Superior temporal gyrus (tissue), 1 donor: ENCODE results near the gene GRM1.

Experiments used
- DNase-seq: peaks from one replicate; pipeline ENCODE4 v3.0.0-alpha.2; 2016; ENCODE audit errors: extremely low spot score

GRM1 gene

GRCh38 chr6:146364816-146365594 lies 336.1 kb downstream of the GRM1 start:
- DNase-seq = no peak

- no peak for DNase-seq
Measured at GRCh38 chr6:146367061-146367460, 338.2 kb downstream of the GRM1 start.

DNA sequence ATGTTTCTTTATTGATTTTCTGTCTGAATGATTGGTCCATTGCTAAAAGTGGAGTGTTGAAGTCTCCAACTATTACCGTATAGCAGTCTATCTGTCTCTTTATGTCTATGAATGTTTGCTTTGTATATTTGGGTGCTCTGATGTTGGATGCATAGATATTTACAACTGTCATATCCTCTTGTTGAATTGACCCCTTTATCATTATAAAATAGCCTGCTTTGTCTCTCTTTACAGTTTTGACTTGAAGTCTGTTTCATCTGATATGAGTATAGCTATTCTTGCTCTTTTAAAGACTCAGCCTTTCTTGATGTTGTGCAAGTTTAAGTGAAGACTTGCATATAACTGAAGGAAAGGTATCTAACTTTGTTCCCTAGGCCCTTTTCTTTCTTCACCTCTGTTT lies 341.0 kb downstream of the GRM1 start:
- DNase-seq = no peak

- no peak for DNase-seq
Measured at GRCh38 chr6:146381486-146381885, 352.6 kb downstream of the GRM1 start.

DNA sequence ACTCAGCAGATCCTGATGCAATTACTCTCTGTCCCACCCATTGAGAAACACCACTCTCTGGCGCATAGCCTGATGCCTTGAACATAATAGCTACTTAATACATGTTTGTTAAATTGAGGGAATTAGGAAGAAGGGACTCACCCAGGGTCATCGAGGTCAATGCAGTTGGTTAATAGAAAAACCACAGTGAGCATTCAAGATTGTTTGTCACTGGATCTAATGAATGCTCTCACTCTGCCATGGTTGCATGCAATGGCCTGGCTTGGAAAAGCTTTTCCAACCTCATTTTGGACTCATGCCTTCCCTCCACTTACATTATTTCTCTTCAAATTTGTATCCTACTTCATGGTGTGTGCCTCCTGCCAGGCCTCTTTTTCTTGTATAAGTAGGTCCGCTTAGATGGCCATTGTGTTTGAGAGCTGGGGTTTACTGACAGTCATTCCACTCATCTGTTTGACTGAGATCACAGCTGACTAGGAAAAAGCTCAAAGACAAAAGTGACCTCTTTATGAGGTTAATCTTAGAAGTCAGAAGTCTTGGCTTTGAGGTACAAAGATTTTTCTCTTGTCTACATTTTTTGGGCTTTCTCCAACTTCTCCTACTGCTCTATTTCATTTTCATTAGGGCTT lies 360.0 kb downstream of the GRM1 start:
- DNase-seq = no peak

DNA sequence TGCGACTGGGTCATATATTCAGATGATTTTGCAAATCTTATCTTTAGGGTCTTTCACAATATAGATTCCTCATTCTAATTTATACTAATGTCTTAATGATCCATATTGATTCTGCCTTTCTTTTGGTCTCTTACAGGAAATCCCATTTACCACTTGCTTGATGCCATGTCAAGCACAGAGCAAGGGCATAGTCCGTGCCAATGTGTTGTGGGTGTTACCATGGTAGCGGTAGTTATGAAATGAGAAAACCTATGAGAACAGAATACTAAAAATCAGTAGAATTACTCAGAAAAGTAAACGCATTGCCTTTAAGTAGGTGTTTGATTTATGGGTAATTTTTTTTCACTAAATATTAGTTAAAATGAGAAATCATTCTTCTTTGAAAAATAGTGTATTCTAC lies 360.9 kb downstream of the GRM1 start:
- no peak for DNase-seq

DNA sequence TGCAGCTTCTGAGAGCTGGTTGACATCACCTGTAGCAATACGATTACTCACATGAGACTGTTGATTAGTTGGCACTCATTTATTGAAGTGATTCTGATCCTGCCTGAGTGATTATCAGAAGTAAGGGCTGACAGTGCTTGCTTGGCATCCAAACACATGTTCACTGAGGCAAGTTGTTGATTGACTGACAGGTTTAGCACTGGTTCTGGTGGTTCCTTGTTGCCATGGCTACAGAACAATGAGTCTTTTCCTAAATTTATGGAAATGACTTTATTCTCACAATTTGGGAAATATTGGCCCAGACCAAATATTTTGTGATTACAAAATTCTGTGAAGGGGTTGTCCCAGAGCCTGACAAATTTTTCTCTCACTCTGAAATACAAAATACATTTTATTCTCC lies 368.8 kb downstream of the GRM1 start:
- DNase-seq = no peak

DNA sequence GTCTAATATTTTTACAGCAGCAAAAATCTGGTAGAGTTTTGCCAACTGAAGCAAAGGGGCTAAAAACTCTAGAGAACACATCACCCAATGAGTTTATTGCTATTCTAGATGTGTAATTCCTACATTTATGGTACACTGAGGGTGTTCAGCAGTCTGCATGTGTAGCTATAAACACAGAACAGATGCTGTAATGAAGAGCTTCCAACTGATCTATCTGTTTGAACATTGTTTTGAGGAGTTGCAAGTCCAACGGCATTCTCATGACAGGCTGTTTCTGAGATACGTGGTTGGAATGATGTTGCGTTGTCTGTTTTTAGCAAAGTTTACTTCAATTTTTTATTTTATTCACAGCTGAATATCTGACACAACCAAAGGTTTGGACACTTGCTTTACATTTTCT lies 373.6 kb downstream of the GRM1 start:
- DNase-seq = peak; percentile 31

DNA sequence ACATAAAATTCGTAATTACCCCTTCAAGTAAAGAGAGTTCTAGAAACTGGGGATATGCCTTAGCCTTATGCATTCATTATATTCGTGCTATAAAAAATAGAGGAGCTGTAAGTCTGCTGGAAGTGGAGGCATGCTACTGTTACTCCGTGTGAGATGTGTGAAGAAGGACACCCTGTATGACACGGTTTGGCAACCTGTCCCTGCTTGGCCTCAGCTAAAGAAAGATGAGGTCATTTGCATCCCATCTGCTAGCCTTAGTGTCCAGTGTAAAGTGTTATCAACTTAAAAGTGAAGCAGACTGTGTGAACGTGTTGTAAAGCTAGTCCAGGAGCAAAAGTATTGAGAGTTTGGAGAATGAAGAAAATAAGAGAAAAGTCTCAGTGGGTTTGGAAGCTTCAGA lies 379.7 kb downstream of the GRM1 start:
- no peak for DNase-seq

GRCh38 chr6:146410851-146411595 lies 382.2 kb downstream of the GRM1 start:
- no peak for DNase-seq

GRCh38 chr6:146419576-146419975 lies 390.7 kb downstream of the GRM1 start:
- DNase-seq = no peak

GRCh38 chr6:146420255-146420654 lies 391.4 kb downstream of the GRM1 start:
- no peak for DNase-seq

DNA sequence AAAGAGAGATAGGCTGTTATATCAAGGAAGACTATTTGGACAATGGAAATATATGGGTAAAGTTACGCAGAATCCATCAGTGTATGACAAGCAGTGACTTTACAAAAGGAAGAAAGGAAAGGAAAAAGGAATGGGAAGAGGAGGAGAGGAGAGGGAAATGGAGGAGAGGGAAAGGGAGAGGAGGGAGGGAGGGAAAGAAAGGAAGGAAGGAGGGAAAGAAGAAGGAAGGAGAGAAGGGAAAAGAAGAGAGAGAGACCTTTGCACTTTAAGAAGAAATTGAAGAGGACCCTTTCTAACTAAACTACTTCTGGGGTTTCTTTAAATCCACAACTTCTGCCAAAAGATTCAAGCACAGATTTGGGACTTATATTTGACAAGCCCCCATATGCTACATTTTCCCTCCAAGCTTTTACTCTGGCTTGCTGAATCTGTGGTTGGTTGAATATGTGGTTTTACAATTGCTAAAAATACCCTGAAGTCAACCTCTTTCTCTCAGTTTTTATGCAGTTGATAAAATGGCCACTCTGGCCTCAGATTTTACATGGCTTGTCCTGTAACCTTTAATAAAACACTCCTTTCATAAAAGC lies 394.0 kb downstream of the GRM1 start:
- no peak for DNase-seq

DNA sequence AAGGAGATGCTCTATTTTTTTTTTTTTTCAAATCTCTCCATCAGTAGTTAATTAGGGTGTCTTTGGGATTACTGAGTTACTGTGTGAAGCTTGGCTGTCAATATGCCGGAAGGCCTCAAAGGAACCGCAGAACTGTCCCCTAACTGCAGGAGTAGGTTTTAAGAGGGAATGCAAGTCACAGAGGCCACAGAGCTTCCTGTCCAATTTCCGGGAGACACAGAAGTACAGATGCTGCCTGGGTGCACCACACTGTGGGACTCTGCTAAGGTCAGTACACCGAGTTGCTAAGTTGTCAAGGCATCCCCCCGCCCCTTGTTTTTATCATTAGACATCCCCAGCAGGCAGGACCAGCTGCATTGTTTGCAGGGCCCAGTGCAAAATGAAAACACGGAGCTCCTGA lies 394.6 kb downstream of the GRM1 start:
- DNase-seq = no peak

- no peak for DNase-seq
Measured at GRCh38 chr6:146426516-146426915, 397.7 kb downstream of the GRM1 start.

GRCh38 chr6:146429831-146430230 lies 401.0 kb downstream of the GRM1 start:
- peak; percentile 59 for DNase-seq

DNA sequence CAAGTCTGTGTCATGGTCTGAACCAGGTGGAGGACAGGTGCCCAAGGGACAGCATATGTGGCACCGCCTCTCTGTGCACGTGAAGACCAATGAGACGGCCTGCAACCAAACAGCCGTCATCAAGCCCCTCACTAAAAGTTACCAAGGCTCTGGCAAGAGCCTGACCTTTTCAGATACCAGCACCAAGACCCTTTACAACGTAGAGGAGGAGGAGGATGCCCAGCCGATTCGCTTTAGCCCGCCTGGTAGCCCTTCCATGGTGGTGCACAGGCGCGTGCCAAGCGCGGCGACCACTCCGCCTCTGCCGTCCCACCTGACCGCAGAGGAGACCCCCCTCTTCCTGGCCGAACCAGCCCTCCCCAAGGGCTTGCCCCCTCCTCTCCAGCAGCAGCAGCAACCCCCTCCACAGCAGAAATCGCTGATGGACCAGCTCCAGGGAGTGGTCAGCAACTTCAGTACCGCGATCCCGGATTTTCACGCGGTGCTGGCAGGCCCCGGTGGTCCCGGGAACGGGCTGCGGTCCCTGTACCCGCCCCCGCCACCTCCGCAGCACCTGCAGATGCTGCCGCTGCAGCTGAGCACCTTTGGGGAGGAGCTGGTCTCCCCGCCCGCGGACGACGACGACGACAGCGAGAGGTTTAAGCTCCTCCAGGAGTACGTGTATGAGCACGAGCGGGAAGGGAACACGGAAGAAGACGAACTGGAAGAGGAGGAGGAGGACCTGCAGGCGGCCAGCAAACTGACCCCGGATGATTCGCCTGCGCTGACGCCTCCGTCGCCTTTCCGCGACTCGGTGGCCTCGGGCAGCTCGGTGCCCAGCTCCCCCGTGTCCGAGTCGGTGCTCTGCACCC lies 405.2 kb downstream of the GRM1 start:
- no peak for DNase-seq

DNA sequence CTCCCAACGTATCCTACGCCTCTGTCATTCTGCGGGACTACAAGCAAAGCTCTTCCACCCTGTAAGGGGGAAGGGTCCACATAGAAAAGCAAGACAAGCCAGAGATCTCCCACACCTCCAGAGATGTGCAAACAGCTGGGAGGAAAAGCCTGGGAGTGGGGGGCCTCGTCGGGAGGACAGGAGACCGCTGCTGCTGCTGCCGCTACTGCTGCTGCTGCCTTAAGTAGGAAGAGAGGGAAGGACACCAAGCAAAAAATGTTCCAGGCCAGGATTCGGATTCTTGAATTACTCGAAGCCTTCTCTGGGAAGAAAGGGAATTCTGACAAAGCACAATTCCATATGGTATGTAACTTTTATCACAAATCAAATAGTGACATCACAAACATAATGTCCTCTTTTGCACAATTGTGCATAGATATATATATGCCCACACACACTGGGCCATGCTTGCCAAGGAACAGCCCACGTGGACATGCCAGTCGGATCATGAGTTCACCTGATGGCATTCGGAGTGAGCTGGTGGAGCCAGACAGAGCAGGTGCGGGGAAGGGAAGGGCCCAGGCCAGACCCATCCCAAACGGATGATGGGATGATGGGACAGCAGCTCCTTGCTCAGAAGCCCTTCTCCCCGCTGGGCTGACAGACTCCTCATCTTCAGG lies 406.0 kb downstream of the GRM1 start:
- DNase-seq = no peak

GRCh38 chr6:146441907-146442306 lies 413.0 kb downstream of the GRM1 start:
- DNase-seq = no peak

DNA sequence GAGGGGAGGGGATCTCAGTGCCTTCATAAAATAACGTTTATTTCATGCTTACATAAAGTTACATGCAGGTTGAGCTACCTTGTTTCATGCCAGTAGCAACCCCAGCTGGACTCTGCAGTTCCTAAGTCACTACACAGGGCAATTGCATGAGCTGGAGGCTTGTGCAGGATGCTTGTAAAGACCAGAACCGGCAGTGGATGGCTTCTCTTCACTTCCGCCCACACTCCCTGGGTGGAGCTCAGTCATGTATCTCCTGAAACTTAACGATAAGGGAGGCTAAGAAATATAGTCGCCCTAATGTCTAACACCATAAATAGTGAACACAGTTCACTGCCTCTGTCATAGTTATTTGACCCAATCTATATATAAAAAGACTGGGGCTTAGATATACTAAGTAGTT lies 415.3 kb downstream of the GRM1 start:
- DNase-seq = no peak

- DNase-seq = no peak
Measured at GRCh38 chr6:146445233-146445632, 416.4 kb downstream of the GRM1 start.
